CD4-positive, alpha-beta T cell (primary cell): ENCODE data around the gene ST3GAL5. TPM values are rescaled to one million over a fixed set of nuclear protein-coding genes. Genes with fewer than 3 reads are reported as not detected.
A peak's percentile ranks its signal among the peaks of the same experiment; 100 is the strongest.

Source experiments
- ATAC-seq: fragments of 200-7000 bp; cut with Tn5 transposase; one replicate; pipeline ENCODE4 v1.10.0; 2022; ENCODE audit warnings: mild to moderate bottlenecking; ENCODE audit not compliant: poor library complexity
- CTCF ChIA-PET: fragments of 350-600 bp; sonication (Branson Sonifier 250); formaldehyde crosslinking; loops from one replicate; lab custom pipeline; 2021; ENCODE audit warnings: antibody characterized with exemption, inconsistent platforms; lab: Charles Lee
- POLR2A ChIA-PET: fragments of 350-600 bp; sonication (Branson Sonifier 250); formaldehyde crosslinking; loops from one replicate; lab custom pipeline; 2021; ENCODE audit warnings: antibody characterized with exemption, inconsistent platforms; lab: Charles Lee
- DNase-seq, 14 experiments: peaks; one replicate each; pipeline ENCODE4 v3.0.0-alpha.2; 2013 to 2020; ENCODE audit warnings: mixed read lengths in 2 of 14
- H3K27ac ChIP-seq, 2 donors: one replicate each; pipeline versions ENCODE4 v1.5.1 to v1.7.0; 2013; ENCODE audit warnings: low read length in 2 of 2, low read depth in 1 of 2, mild to moderate bottlenecking in 1 of 2
- H3K27me3 ChIP-seq, 2 experiments: 1 replicate in 1 of 2; 2 replicates in 1 of 2; pipeline versions ENCODE4 v1.6.1 to v1.7.0; 2013; ENCODE audit warnings: low read length in 2 of 2, control low read depth in 1 of 2, mild to moderate bottlenecking in 1 of 2, moderate library complexity in 1 of 2; ENCODE audit not compliant: insufficient read depth in 2 of 2, control insufficient read depth in 1 of 2
- H3K36me3 ChIP-seq: one replicate; pipeline ENCODE4 v1.6.1; 2013; ENCODE audit warnings: low read length, control low read depth; ENCODE audit not compliant: insufficient read depth
- H3K4me1 ChIP-seq: one replicate; pipeline ENCODE4 v1.6.1; 2013; ENCODE audit warnings: low read length, control low read depth; ENCODE audit not compliant: insufficient read depth
- H3K4me3 ChIP-seq: one replicate; pipeline ENCODE4 v1.5.1; 2013; ENCODE audit warnings: mild to moderate bottlenecking, low read length, moderate library complexity
- H3K9me3 ChIP-seq, 2 experiments: 1 replicate in 1 of 2; 2 replicates in 1 of 2; pipeline versions ENCODE4 v1.6.1 to v1.7.0; 2013; ENCODE audit warnings: low read length in 2 of 2, mild to moderate bottlenecking in 2 of 2, control low read depth in 1 of 2, moderate library complexity in 1 of 2; ENCODE audit not compliant: control insufficient read depth in 1 of 2, insufficient read depth in 1 of 2
- H3K27ac Mint-ChIP-seq: one replicate; pipeline ENCODE4 v1.8.0; 2020; ENCODE audit warnings: mixed read lengths
- H3K27me3 Mint-ChIP-seq: one replicate; pipeline ENCODE4 v1.8.0; 2021; ENCODE audit warnings: mixed read lengths
- H3K36me3 Mint-ChIP-seq: one replicate; pipeline ENCODE4 v1.8.0; 2021; ENCODE audit warnings: low read depth, mixed read lengths
- H3K4me1 Mint-ChIP-seq: one replicate; pipeline ENCODE4 v1.8.0; 2021; ENCODE audit warnings: low read depth, mixed read lengths
- H3K4me3 Mint-ChIP-seq: one replicate; pipeline ENCODE4 v1.8.0; 2020; ENCODE audit warnings: mild to moderate bottlenecking, mixed read lengths
- H3K9me3 Mint-ChIP-seq: one replicate; pipeline ENCODE4 v1.8.0; 2020; ENCODE audit warnings: mixed read lengths
- CTCF ChIP-seq: fragments of 200-600 bp; IDR thresholded peaks from one replicate; pipeline ENCODE4 v1.8.0; 2022; ENCODE audit warnings: antibody characterized with exemption, mild to moderate bottlenecking
- intact Hi-C, 2 experiments: fragments of 100-400 bp; cut with DNase I in 1 of 2; cut with micrococcal nuclease in 1 of 2; formaldehyde crosslinking; loops; one replicate each; pipeline versions ENCODE4 v1.15.1 to v1.9.0; 2023 to 2025; cut with DNase I, micrococcal nuclease
- total RNA-seq, 174 experiments: library from RNA in 2 of 174; stranded (reverse) in 2 of 174; gene quantifications; one replicate each; pipeline ENCODE4 v1.2.3 and lab custom pipeline; 2021 to 2026

Gene ST3GAL5
- total RNA-seq, 2 experiments from 2014 or later, result 76.7 to 77.8 TPM

- H3K4me3 ChIP-seq, result no peak overlapping the region
- H3K9me3 ChIP-seq, result peaks cover 0 to 3% of the 10 kb centered on the region in 2 experiments
- H3K36me3 Mint-ChIP-seq, result peaks cover 50% of the 10 kb centered on the region
- H3K4me1 Mint-ChIP-seq, result peaks cover 19% of the 10 kb centered on the region
- ATAC-seq (no peak), DNase-seq (no peak)
- intact Hi-C loops, result no loop called here
- CTCF ChIA-PET, result interaction anchor here (1.1 to 1.4 kb wide), 2 partner anchors 202 to 240 kb away, joined by 3 read pairs; no protein-coding TSS in a partner anchor
- no peak for TF ChIP-seq CTCF
- no peaks in the 10 kb centered on the region for H3K27me3 ChIP-seq
- H3K4me3 Mint-ChIP-seq, result no peak overlapping the region
- peak overlapping the region; percentile 65 for H3K27ac Mint-ChIP-seq
- H3K9me3 Mint-ChIP-seq, result no peaks in the 10 kb centered on the region
- no peaks in the 10 kb centered on the region for H3K4me1 ChIP-seq
- no peak overlapping the region for H3K27ac ChIP-seq
- H3K27me3 Mint-ChIP-seq, result no peaks in the 10 kb centered on the region
- POLR2A ChIA-PET, result interaction anchor here (0.8 to 2.1 kb wide), 2 partner anchors 13 to 15 kb away, joined by 3 to 8 read pairs; no protein-coding TSS in a partner anchor
- H3K36me3 ChIP-seq, result peaks cover 32% of the 10 kb centered on the region
These were observed 50.1 kb downstream of the ST3GAL5 start for GRCh38 chr2:85838641-85839040.

GRCh38 chr2:85838181-85838580 is 50.6 kb downstream of the ST3GAL5 start:
- Mint-ChIP-seq H3K4me3 (no peak overlapping the region), H3K36me3 (peaks cover 45% of the 10 kb centered on the region), H3K27ac (peak overlapping the region; percentile 65), H3K9me3 (no peaks in the 10 kb centered on the region), H3K27me3 (no peaks in the 10 kb centered on the region), H3K4me1 (peaks cover 23% of the 10 kb centered on the region)
- Histone ChIP-seq H3K27ac (no peak overlapping the region), H3K4me3 (no peak overlapping the region), H3K9me3 (no peaks in the 10 kb centered on the region), H3K4me1 (no peaks in the 10 kb centered on the region), H3K36me3 (peaks cover 27% of the 10 kb centered on the region), H3K27me3 (no peaks in the 10 kb centered on the region)
- POLR2A ChIA-PET, result interaction anchor here (0.8 to 2.1 kb wide), 2 partner anchors 14 to 15 kb away, joined by 3 to 8 read pairs; no protein-coding TSS in a partner anchor
- no peak for TF ChIP-seq CTCF
- CTCF ChIA-PET, result interaction anchor here (1.1 to 1.4 kb wide), 3 partner anchors 11 to 241 kb away, joined by 3 read pairs; no protein-coding TSS in a partner anchor
- intact Hi-C loops, result no loop called here
- no peak for DNase-seq
- no peak for ATAC-seq

- ATAC-seq, result no peak
- Histone ChIP-seq H3K27ac (no peak overlapping the region), H3K4me1 (peaks cover 4% of the 10 kb centered on the region), H3K27me3 (no peaks in the 10 kb centered on the region), H3K4me3 (no peak overlapping the region), H3K9me3 (no peaks in the 10 kb centered on the region), H3K36me3 (peaks cover 7% of the 10 kb centered on the region)
- Mint-ChIP-seq H3K27ac (no peak overlapping the region), H3K4me1 (peaks cover 22% of the 10 kb centered on the region), H3K27me3 (no peaks in the 10 kb centered on the region), H3K9me3 (no peaks in the 10 kb centered on the region), H3K4me3 (no peak overlapping the region), H3K36me3 (peaks cover 15% of the 10 kb centered on the region)
- TF ChIP-seq CTCF, result no peak
- intact Hi-C loops, result no loop called here
- POLR2A ChIA-PET, result no interaction called here
- DNase-seq, result no peak
- CTCF ChIA-PET, result interaction anchor here (1.6 kb wide), 1 partner anchor 20 kb away, joined by 5 read pairs; no protein-coding TSS in a partner anchor
These were observed 54.3 kb downstream of the ST3GAL5 start for GRCh38 chr2:85834466-85834865.
